Ovary (tissue), 3 donors: ENCODE results near the gene RBM20.

ENCODE experiments used
- EP300 ChIP-seq: sonication (generic); formaldehyde crosslinking; IDR thresholded peaks from one replicate; pipeline ENCODE4 v1.6.1; 2017; ENCODE audit warnings: antibody characterized with exemption
- POLR2A ChIP-seq: fragments of 450-650 bp; IDR thresholded peaks from one replicate; pipeline ENCODE4 v1.6.1; 2017; ENCODE audit warnings: antibody characterized with exemption, mild to moderate bottlenecking, moderate library complexity
- TF ChIP-seq, protein P1 (sequence below), 3 donors: fragments of 450-650 bp in 2 of 3; fragments of 200-600 bp in 1 of 3; IDR thresholded peaks; one replicate each; pipeline versions ENCODE4 v1.5.1 to v1.8.0; 2016 to 2022; ENCODE audit warnings: antibody characterized with exemption in 3 of 3, mild to moderate bottlenecking in 1 of 3
- donor health status: DM: no; HTN: no; CAD: no.

DNA sequence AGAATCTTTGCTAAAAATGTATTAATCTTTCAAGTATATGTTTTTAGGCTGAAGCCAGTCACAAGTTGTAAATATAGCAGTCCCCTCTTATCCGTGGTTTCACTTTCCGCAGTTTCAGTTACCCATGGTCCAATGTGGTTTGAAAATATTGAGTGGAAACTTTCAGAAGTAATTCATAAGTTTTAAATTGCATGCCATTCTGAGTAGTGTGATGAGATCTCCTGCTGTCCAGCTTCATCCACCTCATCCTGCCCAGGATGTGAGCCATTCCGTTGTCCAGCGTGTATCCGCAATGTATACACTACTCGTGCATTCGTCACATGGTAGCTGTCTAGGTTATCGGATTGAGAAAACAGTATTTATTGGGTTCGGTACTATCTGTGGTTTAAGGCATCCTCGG lies 239.8 kb downstream of the RBM20 start:
- TF ChIP-seq, protein P1, sequence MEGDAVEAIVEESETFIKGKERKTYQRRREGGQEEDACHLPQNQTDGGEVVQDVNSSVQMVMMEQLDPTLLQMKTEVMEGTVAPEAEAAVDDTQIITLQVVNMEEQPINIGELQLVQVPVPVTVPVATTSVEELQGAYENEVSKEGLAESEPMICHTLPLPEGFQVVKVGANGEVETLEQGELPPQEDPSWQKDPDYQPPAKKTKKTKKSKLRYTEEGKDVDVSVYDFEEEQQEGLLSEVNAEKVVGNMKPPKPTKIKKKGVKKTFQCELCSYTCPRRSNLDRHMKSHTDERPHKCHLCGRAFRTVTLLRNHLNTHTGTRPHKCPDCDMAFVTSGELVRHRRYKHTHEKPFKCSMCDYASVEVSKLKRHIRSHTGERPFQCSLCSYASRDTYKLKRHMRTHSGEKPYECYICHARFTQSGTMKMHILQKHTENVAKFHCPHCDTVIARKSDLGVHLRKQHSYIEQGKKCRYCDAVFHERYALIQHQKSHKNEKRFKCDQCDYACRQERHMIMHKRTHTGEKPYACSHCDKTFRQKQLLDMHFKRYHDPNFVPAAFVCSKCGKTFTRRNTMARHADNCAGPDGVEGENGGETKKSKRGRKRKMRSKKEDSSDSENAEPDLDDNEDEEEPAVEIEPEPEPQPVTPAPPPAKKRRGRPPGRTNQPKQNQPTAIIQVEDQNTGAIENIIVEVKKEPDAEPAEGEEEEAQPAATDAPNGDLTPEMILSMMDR (IDR thresholded peaks at IDR 0.05): no peak
- TF ChIP-seq POLR2A (no peak), EP300 (no peak)
